ENCODE data around the gene CCDC27.

DNA sequence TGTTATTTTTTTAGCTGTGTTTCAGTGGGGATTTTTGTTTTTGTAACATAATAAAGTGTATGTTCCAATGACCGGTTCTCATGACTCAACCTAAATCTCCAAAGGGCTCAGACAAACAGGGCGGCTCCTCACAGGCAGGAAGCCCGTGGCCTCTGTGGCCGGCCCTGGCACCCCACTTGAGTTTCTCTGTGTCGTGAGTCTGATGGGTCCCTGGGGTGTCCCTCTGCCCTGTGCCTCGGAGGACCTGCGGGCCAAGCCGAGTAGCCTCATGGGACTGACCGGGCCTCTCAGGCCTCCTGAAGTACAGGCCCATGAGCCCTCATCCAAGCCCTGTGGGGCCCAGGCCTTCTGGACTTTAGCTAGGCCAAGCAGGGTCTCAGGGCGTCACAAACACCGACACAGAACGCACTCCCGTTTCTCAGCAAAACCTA lies 16.1 kb upstream of the CCDC27 start:
- TF ChIP-seq POLR2AphosphoS5 (IDR thresholded peaks at IDR 0.05; ENCODE audit: low read depth, low read length): no peak
- TF ChIP-seq, protein P1, sequence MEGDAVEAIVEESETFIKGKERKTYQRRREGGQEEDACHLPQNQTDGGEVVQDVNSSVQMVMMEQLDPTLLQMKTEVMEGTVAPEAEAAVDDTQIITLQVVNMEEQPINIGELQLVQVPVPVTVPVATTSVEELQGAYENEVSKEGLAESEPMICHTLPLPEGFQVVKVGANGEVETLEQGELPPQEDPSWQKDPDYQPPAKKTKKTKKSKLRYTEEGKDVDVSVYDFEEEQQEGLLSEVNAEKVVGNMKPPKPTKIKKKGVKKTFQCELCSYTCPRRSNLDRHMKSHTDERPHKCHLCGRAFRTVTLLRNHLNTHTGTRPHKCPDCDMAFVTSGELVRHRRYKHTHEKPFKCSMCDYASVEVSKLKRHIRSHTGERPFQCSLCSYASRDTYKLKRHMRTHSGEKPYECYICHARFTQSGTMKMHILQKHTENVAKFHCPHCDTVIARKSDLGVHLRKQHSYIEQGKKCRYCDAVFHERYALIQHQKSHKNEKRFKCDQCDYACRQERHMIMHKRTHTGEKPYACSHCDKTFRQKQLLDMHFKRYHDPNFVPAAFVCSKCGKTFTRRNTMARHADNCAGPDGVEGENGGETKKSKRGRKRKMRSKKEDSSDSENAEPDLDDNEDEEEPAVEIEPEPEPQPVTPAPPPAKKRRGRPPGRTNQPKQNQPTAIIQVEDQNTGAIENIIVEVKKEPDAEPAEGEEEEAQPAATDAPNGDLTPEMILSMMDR (IDR thresholded peaks at IDR 0.05): no peak
- TF ChIP-seq SIN3A (IDR thresholded peaks at IDR 0.05; ENCODE audit: borderline replicate concordance, insufficient read depth, low read depth, low read length): no peak
- TF ChIP-seq, protein P2, sequence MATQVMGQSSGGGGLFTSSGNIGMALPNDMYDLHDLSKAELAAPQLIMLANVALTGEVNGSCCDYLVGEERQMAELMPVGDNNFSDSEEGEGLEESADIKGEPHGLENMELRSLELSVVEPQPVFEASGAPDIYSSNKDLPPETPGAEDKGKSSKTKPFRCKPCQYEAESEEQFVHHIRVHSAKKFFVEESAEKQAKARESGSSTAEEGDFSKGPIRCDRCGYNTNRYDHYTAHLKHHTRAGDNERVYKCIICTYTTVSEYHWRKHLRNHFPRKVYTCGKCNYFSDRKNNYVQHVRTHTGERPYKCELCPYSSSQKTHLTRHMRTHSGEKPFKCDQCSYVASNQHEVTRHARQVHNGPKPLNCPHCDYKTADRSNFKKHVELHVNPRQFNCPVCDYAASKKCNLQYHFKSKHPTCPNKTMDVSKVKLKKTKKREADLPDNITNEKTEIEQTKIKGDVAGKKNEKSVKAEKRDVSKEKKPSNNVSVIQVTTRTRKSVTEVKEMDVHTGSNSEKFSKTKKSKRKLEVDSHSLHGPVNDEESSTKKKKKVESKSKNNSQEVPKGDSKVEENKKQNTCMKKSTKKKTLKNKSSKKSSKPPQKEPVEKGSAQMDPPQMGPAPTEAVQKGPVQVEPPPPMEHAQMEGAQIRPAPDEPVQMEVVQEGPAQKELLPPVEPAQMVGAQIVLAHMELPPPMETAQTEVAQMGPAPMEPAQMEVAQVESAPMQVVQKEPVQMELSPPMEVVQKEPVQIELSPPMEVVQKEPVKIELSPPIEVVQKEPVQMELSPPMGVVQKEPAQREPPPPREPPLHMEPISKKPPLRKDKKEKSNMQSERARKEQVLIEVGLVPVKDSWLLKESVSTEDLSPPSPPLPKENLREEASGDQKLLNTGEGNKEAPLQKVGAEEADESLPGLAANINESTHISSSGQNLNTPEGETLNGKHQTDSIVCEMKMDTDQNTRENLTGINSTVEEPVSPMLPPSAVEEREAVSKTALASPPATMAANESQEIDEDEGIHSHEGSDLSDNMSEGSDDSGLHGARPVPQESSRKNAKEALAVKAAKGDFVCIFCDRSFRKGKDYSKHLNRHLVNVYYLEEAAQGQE (IDR thresholded peaks at IDR 0.05; ENCODE audit: insufficient read depth in 1 of 2, low read depth in 2 of 2, low read length in 1 of 2): no peak
- TF ChIP-seq TCF7L2 (IDR thresholded peaks at IDR 0.05; ENCODE audit: low read depth, low read length): no peak
